GM19395 (cell line): ENCODE results near the gene LYPD8.

ENCODE experiments used
- ATAC-seq: cut with Tn5 transposase; IDR thresholded peaks from one replicate; pipeline ENCODE4 v1.9.1; 2021; ENCODE audit warnings: mild to moderate bottlenecking, moderate library complexity; ENCODE audit not compliant: unreplicated experiment

The LYPD8 gene

DNA sequence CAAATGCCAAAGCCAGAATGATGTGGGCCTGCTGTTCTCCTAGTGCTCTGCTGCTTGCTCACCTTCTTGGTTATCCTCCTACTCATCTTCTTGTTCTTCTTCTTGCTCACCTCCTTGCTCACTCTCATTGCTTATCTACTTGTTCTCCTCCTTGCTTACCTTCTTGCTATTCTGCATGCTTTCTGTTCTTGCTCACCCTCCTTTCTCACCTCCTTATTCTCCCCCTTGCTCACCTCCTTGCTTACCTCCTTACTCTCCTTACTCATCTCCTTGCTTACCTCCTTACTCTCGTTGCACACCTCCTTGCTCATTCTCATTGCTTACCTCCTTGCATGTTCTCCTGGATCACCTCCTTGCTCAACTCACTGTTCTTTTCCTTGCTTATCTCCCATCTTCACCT is 52.8 kb downstream of the LYPD8 start, which contains the start of gene OR14I1:
OR14I1 (minus strand) TSS at position 53 of the 400 bp plus-strand sequence.
- ATAC-seq = no peak

DNA sequence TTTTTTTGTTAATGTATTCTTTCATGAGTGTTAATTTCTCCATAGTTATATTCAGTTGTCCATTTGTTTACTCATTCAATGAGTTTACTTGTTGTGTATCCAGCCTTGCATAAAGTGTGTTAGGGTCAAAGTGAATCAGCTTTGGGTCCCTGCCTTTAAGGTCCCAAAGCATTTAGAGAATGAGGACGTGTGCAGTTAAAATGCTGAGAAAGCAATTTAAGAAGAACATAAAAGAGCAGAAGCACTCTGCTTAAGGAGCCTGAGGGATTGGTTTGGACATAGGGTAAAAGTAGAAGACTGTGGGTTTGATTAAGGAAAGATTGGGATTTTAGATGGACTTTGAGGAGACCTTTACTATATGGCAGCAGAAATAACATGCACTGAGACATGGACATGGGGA is 56.5 kb downstream of the LYPD8 start:
- ATAC-seq = no peak

DNA sequence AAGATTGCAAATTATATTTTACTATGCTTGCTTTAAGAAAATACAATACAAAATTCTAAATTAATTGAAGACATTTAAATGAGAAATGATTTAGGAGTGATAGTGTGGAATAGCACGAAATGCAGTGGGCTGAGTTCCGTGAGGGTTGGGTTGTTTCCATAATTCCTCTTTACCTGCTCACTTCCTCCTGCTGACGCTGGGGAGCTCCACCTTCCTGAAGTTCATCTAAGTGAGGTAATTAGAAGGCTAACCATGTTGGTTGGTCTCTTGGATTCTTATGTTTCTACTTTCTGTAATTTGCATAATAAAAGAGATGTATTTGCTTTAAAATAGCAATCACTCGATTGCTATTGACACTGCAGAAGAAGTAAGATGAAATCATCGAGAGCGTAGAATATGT is 57.7 kb downstream of the LYPD8 start:
- no peak for ATAC-seq

DNA sequence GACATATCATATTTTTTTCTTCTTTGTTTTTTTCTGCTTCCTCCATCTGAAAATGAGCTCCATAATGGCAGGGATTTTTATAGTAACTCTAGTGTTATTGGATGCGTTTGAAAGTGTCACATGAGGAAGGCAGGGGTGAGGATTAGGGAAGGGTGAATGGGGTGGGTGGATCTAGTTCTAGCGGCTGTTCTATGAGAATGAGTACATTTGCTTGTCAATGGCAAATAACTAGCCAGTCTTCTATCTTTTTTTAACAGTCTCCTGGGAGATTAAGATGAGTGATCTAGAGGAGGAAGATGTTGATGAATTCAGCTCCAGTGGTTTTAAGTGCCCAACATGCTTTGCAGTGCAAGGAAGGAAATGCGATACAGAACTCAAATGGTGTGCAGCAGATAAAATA is 58.8 kb downstream of the LYPD8 start:
- ATAC-seq = no peak

DNA sequence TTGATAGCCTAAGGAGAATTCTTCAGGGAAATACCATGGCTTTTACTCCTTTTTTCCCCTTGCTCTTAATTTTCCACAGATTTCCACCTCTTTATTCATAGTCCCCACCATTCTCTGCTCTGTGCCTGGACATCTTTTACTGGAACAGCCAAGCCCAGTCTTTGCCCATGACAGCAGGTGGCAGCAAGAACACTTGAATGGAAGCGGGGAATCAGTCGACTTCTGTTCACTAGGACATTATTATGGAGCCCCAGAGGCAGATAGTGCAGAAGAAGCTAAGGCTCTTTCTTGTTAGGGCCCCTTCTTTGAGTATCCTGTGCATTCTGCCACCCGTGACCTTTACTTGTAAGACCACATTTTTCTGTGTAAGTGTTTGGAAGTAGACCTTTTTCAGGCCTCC is 59.3 kb downstream of the LYPD8 start:
- ATAC-seq = no peak

DNA sequence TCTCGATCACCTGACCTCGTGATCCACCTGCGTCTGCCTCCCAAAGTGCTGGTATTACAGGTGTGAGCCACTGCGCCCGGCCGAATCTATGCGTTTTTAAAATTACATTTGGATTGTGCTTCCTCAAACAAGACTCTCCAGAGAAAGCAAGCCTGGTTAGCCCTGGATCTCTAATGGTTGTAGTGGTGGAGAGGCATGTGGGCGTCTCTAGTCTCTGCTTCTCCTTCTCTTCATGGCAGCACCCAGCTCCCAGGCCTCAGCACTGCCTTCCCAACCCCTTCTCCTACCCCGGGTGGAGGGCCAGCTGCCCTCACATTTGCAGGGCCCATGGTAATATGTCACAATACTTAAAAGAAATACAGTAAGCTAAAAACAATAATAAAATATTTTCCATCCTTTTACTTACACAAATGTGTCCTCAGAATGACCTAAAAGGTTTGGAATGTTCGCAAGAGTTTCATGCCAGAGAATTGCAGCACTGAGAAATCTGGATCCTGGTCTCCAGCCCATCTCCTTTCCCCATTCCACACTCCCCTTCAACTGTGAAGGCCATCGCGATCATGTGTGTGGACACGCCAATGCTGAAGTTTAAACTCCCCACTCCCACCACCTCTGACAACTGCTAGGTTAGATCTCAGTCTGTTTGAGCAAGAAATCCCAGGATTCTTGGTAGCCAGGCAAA is 60.0 kb downstream of the LYPD8 start:
- ATAC-seq = no peak

DNA sequence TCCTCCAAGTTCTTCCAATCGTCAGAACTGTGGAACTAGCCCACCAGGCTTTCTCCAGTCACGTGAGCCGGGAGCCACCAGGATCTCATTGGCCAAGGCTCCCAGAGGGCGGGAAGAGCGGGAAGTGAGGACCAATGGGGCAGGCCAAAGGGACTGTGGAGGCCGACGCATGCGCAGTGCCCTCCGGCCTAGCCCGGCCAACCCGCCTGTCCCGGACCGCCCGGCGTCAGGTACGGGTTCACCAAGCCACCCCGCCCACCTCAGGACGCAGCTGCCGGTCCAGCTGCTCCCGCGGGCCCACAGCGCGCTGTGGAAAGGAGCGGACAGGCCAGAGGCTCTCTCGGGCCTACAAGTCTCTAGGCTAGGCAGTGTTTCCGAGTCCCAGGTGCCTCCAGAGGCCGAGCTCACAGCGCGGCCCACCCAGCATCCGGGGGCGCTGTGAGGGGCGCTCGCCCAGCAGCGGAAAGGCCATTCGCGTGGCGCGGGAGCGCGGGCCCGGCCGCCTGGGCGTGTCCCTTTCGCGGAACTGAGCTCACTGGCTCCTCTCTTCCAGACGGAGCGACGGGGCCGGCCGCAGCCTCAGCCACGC is 63.9 kb downstream of the LYPD8 start:
- no peak for ATAC-seq
